Stimulated activated CD8-positive, alpha-beta memory T cell treated with anti-CD3 and anti-CD28 coated beads, Interleukin-15, amount 100 ng/mL, for 1 hour (primary cell): ENCODE results near the gene NAV2.

ENCODE experiments used
- DNase-seq: peaks from one replicate; pipeline ENCODE4 v3.0.0-alpha.2; 2020; ENCODE audit warnings: low read depth

Gene NAV2

GRCh38 chr11:20038412-20038811 lies 325.8 kb downstream of the NAV2 start:
- DNase-seq: no peak

- no peak for DNase-seq
Observed at GRCh38 chr11:20038972-20039371, 326.3 kb downstream of the NAV2 start.

GRCh38 chr11:20041499-20041898 lies 328.9 kb downstream of the NAV2 start:
- DNase-seq: no peak

DNA sequence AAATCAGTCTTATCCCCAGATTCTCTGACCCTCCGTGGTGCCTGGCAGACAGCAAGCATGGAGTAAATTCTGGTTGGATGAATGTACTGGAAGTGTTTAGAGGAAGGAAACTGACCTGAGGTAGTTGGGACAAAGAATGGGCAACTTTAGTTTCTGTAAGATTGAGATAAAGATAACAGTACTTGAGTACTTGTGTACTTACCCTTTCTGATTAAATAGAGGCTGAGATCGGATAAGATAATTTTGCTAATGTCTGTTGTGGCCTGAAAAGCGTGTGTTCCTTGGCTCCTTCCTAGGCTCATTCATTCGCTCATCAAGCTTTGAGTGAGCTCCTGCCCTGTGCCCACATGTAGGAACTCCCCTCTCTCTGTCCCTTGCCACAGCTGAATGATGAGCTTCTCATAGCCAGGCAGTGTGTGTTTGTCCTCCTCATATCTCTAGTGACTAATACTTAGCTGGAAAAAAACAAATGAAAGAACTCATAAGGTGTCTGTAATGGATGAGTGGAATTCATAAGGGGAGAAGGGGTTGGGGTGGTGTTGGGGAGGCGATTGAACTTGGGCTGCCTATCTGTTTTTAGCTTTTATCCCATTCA lies 329.5 kb downstream of the NAV2 start:
- DNase-seq: no peak

GRCh38 chr11:20042811-20043341 lies 330.2 kb downstream of the NAV2 start:
- no peak for DNase-seq

DNA sequence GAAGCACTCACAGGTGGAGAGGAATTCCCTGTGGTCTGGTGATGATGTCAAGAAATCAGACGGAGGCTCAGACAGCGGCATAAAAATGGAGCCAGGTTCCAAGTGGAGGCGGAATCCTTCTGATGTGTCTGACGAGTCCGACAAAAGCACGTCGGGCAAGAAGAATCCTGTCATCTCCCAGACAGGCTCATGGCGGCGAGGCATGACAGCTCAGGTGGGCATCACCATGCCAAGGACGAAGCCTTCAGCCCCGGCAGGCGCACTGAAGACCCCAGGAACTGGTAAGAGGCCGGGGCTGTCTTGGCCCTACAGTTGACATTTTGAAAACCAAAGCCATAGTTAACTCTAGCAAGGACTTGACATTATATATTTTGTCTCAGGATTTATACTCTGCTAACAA lies 331.4 kb downstream of the NAV2 start:
- DNase-seq: no peak

DNA sequence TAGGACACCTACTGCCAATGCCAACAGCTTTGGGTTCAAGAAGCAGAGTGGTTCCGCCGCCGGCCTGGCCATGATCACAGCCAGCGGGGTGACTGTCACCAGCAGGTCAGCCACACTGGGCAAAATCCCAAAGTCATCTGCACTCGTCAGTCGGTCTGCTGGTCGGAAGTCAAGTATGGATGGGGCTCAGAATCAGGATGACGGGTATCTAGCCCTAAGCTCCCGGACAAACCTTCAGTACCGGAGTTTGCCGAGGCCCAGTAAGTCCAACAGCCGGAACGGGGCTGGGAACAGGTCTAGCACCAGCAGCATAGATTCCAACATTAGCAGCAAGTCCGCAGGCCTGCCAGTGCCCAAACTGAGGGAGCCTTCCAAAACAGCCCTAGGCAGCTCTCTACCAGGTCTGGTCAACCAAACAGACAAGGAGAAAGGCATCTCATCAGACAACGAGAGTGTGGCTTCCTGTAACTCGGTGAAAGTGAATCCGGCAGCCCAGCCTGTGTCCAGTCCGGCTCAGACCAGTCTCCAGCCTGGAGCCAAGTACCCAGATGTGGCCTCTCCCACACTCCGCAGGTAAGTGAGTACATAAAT lies 332.6 kb downstream of the NAV2 start:
- no peak for DNase-seq

GRCh38 chr11:20046416-20046815 lies 333.8 kb downstream of the NAV2 start:
- DNase-seq: no peak

- DNase-seq: no peak
Observed at GRCh38 chr11:20047006-20047768, 334.6 kb downstream of the NAV2 start.

DNA sequence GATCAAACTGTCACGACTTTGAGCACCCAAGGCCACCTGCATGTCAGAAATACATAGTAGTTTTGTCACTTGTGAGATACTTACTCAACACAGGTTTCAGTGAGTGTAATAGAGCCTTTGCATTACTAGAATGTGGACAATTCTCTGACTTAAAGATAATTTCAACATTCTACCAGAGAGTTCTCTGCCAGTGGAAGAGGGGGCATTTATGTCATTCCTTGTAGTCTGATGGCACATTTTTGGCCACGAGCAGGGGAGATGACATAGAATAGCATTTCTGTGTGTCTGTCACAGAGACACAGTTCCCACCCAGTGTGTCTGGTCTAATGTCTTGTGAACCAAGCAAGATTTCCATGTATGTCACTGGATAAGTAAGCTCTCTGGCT lies 335.1 kb downstream of the NAV2 start:
- no peak for DNase-seq

GRCh38 chr11:20048246-20048645 lies 335.6 kb downstream of the NAV2 start:
- no peak for DNase-seq

GRCh38 chr11:20048707-20049106 lies 336.1 kb downstream of the NAV2 start:
- DNase-seq: no peak

- no peak for DNase-seq
Observed at GRCh38 chr11:20049231-20049630, 336.6 kb downstream of the NAV2 start.

DNA sequence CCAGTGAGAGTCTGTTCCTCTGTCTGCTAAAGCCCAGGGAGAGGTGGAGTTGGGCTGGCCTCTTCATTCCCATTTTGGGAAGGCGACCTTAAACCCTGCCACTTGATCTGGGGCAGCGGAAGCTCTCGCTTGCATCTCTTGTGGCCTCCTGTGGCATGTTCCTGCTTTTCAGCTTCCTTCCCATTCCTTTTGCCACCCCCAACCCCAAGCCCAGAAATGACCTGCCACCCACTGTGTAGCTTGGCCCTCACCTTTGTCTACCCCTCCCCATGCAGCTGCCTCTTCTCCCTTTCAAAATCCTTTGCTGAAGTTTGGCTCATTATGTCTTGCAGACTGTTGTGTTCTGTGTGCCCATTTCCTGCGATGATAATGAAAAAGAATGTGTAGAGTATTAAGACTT lies 337.4 kb downstream of the NAV2 start:
- DNase-seq: no peak

- no peak for DNase-seq
Observed at GRCh38 chr11:20050551-20051333, 338.1 kb downstream of the NAV2 start.

DNA sequence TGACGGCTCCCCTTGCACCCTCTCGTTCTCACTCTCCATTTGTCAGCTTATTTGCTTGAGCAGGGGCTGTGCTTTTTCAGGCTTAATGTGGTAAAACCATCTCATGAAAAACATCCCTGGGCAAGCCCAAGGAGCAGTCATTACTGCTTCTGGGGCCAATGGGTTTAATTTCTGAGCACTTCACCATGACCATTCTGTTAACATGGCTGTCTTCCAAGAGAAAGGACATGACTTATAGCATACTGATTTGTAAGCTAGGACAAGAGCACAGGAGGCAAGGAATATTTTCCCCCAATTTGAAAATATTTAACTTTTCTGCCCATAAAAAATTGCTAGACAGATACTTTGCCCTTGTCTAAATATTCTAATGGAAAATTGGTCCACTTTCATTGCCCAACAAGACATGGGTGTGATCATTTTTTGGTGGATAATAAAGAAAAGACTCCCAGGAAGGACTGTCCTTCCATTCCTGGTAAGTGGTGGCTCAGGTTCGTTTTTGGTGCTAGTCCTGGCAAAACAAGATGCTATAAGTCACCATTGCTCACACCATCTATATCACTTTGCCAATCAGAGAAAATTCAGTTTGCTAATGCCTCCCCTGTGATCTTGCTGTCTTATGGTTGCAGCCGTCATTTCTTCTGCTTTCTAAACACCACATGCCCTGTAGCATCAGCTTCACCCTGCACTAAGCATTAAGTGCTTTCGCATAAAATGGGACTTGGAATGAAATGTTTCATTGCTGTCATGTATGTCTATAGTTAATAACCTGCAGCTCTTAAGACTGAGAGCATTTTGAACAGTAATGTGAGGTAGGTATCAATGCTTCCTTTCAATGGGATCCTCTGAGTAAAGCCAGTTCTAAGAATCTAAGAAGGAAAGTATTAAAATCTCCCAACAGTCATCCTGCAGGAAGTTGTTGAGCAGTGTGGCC lies 339.1 kb downstream of the NAV2 start:
- no peak for DNase-seq

- DNase-seq: no peak
Observed at GRCh38 chr11:20053572-20053971, 340.9 kb downstream of the NAV2 start.

- no peak for DNase-seq
Observed at GRCh38 chr11:20054584-20054983, 341.9 kb downstream of the NAV2 start.

DNA sequence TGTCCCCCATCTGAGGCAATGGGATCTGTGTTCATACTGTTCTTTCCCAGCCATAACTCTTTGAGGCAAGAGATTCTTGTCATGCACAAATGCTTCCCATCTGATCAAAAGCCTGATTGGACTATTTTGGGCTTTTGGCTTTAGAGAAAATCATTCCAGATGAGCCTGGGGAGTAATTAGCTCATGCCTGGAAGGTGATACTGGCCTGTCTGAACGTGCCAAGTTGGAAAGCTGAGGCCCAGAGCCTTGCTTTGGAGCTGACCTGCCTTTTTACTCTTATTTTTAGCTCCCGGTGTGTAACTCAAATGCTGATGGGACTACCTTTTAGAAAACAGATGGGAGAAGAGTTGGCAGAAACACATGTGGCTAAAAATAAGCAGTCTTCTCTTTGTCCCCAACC lies 342.7 kb downstream of the NAV2 start:
- no peak for DNase-seq

GRCh38 chr11:20056109-20056949 lies 343.7 kb downstream of the NAV2 start:
- DNase-seq: no peak
